Gastrocnemius medialis (tissue), 4 donors: ENCODE results near the gene MAD1L1.

ENCODE experiments used
- POLR2A ChIP-seq, 2 donors: fragments of 450-650 bp; IDR thresholded peaks; one replicate each; pipeline ENCODE4 v1.6.1; 2017; ENCODE audit warnings: antibody characterized with exemption in 2 of 2, mild to moderate bottlenecking in 2 of 2, moderate library complexity in 2 of 2
- TF ChIP-seq, protein P1 (sequence below), 5 experiments: fragments of 450-650 bp in 3 of 5; fragments of 200-600 bp in 2 of 5; sonication (generic) in 2 of 5; IDR thresholded peaks in 4 of 5; conservative IDR thresholded peaks in 1 of 5; 1 replicate in 4 of 5; 2 replicates in 1 of 5; pipeline ENCODE4 v1.5.1; 2016 to 2019; ENCODE audit warnings: antibody characterized with exemption in 5 of 5, mild to moderate bottlenecking in 3 of 5, moderate library complexity in 3 of 5

DNA sequence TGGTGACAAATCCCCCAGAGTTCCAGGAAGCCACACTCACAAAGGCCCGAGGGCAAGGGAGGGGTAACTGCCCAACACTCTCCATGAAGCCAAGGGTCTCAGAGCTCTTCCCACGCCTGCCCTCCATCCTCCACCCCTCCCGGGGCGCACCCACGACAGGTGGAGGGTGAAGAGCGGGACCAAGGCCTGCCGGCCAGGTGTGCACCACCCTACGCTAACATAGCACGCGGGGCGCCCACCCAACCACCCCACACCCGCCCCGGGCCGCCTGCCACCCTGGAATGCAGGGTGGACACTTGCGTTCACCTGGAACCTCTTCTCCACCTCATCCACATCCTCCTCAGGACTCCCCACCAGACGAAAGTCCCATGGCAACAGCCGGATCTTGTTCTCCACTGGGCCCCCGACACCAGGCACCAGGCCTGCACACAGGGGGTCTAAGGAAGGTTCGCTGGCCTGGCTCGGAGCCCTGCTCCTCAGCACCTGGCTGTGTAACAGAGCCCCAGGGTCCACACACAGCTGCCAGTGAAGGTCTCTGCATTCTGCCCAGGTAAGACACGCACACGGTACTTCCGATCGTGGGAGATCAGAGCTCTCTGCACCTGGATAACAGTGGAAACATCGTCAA, 32.7 kb downstream of the MAD1L1 start:
- TF ChIP-seq, protein P1, sequence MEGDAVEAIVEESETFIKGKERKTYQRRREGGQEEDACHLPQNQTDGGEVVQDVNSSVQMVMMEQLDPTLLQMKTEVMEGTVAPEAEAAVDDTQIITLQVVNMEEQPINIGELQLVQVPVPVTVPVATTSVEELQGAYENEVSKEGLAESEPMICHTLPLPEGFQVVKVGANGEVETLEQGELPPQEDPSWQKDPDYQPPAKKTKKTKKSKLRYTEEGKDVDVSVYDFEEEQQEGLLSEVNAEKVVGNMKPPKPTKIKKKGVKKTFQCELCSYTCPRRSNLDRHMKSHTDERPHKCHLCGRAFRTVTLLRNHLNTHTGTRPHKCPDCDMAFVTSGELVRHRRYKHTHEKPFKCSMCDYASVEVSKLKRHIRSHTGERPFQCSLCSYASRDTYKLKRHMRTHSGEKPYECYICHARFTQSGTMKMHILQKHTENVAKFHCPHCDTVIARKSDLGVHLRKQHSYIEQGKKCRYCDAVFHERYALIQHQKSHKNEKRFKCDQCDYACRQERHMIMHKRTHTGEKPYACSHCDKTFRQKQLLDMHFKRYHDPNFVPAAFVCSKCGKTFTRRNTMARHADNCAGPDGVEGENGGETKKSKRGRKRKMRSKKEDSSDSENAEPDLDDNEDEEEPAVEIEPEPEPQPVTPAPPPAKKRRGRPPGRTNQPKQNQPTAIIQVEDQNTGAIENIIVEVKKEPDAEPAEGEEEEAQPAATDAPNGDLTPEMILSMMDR (IDR thresholded peaks at IDR 0.05 in 4 of 5, conservative IDR thresholded peaks at IDR 0.05 in 1 of 5), result no peak
- TF ChIP-seq POLR2A (IDR thresholded peaks at IDR 0.05), result no peak
